Stimulated activated memory B cell treated with anti-CD40 and anti-IgM and Interleukin-4, amounts not matched to agents 10 μg/mL and 1 μg/mL and 100 μg/mL, for 72 hours (primary cell): ENCODE measurements around the gene AUTS2.
"Not testable (repeated sequence)": the region's sequence is repeated elsewhere in the genome, so short reads cannot be mapped to it uniquely, and the experiment has no call there.

Source experiments
- ATAC-seq: fragments of 150-1000 bp; cut with Tn5 transposase; 2 replicates; pipeline ENCODE4 v1.10.0; 2021
- H3K27ac Mint-ChIP-seq: one replicate; pipeline ENCODE4 v1.8.0; 2022; ENCODE audit warnings: mild to moderate bottlenecking, mixed read lengths
- H3K27me3 Mint-ChIP-seq: one replicate; pipeline ENCODE4 v1.8.0; 2022; ENCODE audit warnings: mixed read lengths
- H3K36me3 Mint-ChIP-seq: one replicate; pipeline ENCODE4 v1.8.0; 2022; ENCODE audit warnings: mixed read lengths
- H3K4me1 Mint-ChIP-seq: one replicate; pipeline ENCODE4 v1.8.0; 2022; ENCODE audit warnings: mixed read lengths
- H3K4me3 Mint-ChIP-seq: one replicate; pipeline ENCODE4 v1.8.0; 2022; ENCODE audit warnings: mild to moderate bottlenecking, moderate library complexity, mixed read lengths
- H3K9me3 Mint-ChIP-seq: one replicate; pipeline ENCODE4 v1.8.0; 2022; ENCODE audit warnings: mixed read lengths

AUTS2 gene

DNA sequence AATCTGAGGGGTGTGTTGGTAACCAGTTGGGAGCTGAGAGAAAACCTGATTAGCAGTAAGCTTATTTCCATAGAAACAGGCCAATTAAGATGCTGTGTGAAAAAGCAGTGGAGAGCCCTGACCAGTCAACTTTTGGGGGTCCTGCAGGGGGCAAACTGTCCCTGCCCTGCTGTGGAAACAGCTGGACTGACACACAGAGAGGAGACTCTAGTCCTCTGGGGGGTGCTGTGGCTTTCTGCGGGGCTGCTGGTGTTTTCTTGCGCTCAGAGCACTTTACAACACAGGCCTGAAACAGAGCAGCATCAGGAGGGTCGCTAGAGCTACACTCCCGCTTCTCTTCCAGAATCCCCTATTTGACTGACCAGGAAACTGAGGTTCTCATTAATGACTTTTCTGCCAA is 986.8 kb downstream of the AUTS2 start:
- Mint-ChIP-seq H3K27me3 (no peaks in the 10 kb centered on the region), H3K9me3 (no peaks in the 10 kb centered on the region), H3K4me3 (no peak overlapping the region), H3K27ac (no peak overlapping the region), H3K36me3 (peaks cover 11% of the 10 kb centered on the region), H3K4me1 (no peaks in the 10 kb centered on the region)
- ATAC-seq, result no peak

DNA sequence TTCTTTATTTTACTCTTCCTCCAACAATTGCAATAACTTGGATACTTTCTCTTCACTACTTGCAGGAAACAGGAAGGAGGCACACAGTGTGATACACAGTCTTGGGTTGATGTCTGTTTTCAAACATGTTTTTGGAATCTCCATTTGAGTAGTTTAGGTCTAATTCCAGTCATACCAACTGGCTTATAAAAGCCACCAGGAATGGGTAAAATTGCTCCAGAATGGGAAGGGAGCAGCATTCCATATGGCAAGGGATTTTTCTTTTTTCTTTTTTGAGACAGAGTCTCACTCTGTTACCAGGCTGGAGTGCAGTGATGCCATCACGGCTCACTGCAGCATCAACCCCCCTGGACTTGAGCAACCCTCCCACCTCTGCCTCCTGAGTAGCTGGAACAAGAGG is 988.5 kb downstream of the AUTS2 start:
- H3K4me3 Mint-ChIP-seq, result no peak overlapping the region
- H3K4me1 Mint-ChIP-seq, result no peaks in the 10 kb centered on the region
- no peaks in the 10 kb centered on the region for H3K9me3 Mint-ChIP-seq
- H3K27me3 Mint-ChIP-seq, result no peaks in the 10 kb centered on the region
- no peak overlapping the region for H3K27ac Mint-ChIP-seq
- no peak for ATAC-seq
- H3K36me3 Mint-ChIP-seq, result peaks cover 10% of the 10 kb centered on the region

DNA sequence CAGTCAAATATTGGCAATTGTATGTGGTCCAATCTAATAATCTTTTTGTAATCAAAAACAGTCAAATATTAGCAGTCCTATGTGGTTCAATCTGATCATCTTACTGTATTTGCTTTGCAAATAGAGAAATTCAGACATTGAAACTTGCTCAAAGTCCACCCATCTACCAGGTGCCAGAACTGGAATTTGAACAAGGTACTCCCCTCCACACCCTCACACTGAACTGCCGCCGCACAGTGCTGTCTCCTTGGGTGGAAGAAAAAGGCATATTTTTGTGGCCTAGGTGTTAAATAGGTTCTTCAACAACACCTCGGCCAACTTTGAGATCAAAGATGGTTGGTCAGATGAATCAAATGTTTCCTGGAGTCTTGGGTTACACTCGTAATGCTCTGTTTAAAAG is 989.5 kb downstream of the AUTS2 start:
- no peak overlapping the region for H3K4me3 Mint-ChIP-seq
- ATAC-seq, result no peak
- no peak overlapping the region for H3K27ac Mint-ChIP-seq
- H3K36me3 Mint-ChIP-seq, result peaks cover 10% of the 10 kb centered on the region
- H3K4me1 Mint-ChIP-seq, result no peaks in the 10 kb centered on the region
- H3K27me3 Mint-ChIP-seq, result no peaks in the 10 kb centered on the region
- H3K9me3 Mint-ChIP-seq, result no peaks in the 10 kb centered on the region

DNA sequence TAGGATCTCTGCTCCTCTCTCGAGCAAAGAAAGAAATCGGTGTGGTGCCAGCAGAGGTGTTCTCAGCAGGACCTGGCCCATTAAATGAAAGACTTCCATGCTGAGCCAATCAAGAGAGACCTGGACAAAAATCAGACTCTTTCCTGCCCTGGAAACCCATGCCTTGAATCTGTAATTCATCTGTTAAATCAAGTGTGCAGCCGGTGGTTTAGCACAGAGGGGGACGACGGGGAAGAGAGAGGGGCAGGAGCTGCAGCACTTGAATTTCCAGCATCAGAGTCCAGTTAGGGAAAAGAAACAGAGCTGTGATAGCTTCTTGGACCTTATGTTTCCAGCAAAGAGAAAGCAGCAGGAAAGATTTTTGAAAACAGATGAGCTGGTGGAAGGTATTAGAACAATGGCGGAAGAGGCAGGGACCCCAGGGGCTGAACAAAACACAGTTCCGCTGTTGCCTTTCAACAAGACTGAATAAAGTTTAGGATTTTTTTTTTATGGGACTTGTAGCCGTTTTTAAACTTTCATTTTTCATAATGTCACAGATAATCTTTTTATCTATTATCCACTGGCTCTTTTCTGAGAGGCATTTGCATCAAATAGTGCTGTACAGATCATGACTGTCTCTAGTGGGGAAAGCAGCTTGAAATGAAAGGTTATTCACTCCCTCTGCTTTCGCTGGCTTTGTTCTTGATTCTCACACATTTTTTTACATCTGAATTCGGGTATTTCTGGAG is 990.1 kb downstream of the AUTS2 start:
- H3K27ac Mint-ChIP-seq, result no peak overlapping the region
- H3K9me3 Mint-ChIP-seq, result no peaks in the 10 kb centered on the region
- H3K4me3 Mint-ChIP-seq, result no peak overlapping the region
- peaks cover 10% of the 10 kb centered on the region for H3K36me3 Mint-ChIP-seq
- no peaks in the 10 kb centered on the region for H3K27me3 Mint-ChIP-seq
- ATAC-seq, result no peak
- no peaks in the 10 kb centered on the region for H3K4me1 Mint-ChIP-seq

DNA sequence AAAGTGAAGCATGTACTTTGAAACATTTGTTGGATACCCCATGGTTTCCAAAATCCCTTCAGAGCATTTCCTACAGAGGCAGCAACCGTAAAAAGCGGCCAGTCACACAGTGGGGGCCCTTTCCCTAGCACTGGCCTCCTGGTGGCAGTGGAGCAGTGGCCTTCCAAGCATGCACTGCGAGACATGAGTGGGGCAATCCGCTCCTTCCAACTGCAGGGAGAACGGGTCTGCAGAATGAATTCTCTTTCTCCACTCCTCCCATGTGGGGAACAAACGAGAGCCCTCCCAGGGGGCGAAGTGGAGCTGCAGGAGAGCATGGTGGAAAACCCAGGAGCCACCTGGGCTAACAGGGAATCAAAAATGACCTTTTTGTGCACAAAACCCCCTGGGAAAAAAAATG is 990.7 kb downstream of the AUTS2 start:
- Mint-ChIP-seq H3K27me3 (no peaks in the 10 kb centered on the region), H3K9me3 (no peaks in the 10 kb centered on the region), H3K27ac (no peak overlapping the region), H3K4me1 (no peaks in the 10 kb centered on the region), H3K4me3 (no peak overlapping the region), H3K36me3 (peaks cover 10% of the 10 kb centered on the region)
- ATAC-seq, result no peak

DNA sequence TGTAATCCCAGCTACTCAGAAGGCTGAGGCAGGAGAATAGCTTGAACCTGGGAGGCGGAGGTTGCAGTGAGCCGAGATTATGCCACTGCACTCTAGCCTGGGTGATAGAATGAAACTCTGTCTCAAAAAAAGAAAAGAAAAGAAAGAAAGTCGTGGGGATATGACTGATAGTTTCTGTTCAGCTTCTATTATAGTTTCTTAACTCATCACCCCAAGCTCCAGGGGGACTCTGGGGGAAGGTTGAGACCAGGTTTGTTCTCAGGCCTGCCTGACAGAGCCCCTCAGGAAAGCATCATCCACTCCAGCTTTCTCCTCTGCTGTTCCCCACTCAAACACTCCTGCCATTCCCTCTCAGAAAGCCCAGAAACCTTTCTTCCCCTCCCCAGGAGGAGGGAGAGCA is 991.3 kb downstream of the AUTS2 start:
- no peak overlapping the region for H3K4me3 Mint-ChIP-seq
- no peak for ATAC-seq
- peaks cover 4% of the 10 kb centered on the region for H3K4me1 Mint-ChIP-seq
- H3K36me3 Mint-ChIP-seq, result peaks cover 10% of the 10 kb centered on the region
- H3K27me3 Mint-ChIP-seq, result peaks cover 6% of the 10 kb centered on the region
- H3K9me3 Mint-ChIP-seq, result no peaks in the 10 kb centered on the region
- H3K27ac Mint-ChIP-seq, result no peak overlapping the region

DNA sequence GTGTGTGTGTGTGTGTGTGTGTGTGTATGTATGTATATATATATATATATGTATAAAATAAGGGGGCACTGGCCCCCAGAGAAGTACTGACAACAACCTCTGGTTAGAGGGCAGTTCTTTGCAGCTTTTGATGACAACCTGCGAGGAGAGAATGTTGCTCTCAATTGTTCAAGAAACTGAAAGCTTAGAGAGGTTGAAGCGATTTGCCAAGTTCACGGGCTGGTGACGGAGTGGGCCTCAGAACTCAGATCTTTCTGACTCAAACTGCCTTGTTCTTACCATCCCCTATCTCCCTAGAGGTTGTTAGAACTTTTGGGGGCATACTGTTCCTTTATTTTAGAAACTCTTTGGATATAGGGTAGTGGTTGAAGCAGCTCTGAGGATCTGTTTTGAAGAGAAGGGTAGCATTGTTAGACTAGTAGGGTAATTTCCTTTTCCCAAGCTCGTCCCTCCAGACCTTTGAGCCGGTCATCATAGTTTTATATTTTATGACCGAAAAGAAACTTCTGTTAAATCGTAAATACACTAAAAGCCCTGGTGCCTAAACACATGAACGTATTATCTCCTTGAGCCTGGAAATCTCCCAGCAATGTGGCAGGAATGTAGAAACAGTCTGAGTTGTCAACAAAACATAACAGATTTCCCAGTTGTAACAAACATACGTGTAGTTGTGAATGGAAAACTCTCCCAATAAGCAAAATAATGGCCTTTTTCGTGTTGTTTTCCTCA is 992.0 kb downstream of the AUTS2 start:
- ATAC-seq, result no peak
- Mint-ChIP-seq H3K36me3 (peaks cover 10% of the 10 kb centered on the region), H3K9me3 (no peaks in the 10 kb centered on the region), H3K27ac (no peak overlapping the region), H3K27me3 (peaks cover 13% of the 10 kb centered on the region), H3K4me1 (peaks cover 11% of the 10 kb centered on the region), H3K4me3 (no peak overlapping the region)

DNA sequence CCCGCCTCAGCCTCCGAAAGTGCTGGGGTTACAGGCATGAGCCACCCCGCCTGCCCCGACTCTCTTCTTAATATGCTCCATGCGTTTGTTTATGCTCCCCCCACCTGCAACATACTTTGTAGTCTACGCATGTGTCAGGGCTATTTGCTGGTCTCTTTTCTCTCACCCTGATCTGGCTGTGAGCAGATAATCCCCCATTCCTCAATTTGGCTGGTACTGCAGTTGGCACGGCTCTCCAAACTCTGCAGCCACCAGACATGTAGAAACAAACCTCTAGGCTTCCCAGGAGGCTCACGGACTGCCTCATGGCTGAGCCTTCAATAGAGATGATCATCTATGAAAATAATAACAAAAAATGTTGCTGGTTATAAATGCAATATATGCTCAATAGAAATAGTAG is 993.4 kb downstream of the AUTS2 start:
- H3K9me3 Mint-ChIP-seq, result no peaks in the 10 kb centered on the region
- H3K36me3 Mint-ChIP-seq, result peaks cover 8% of the 10 kb centered on the region
- no peak for ATAC-seq
- peaks cover 17% of the 10 kb centered on the region for H3K27me3 Mint-ChIP-seq
- H3K4me1 Mint-ChIP-seq, result peaks cover 16% of the 10 kb centered on the region
- no peak overlapping the region for H3K4me3 Mint-ChIP-seq
- no peak overlapping the region for H3K27ac Mint-ChIP-seq

DNA sequence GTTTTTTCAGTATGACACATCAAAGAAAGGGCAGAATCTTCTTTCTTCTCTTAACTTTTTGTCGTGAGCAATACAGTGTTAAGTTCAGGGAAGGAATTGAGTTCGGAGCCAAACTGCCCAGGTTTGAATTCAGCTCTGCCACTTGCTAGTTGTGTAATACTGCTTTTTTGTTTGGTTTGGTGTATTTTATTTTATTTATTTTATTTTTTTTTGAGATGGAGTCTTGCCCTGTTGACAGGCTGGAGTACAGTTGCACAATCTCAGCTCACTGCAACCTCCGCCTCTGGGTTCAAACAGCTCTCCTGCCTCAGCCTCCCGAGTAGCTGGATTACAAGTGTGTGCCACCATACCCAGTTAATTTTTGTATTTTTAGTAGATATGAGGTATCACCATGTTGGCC is 993.9 kb downstream of the AUTS2 start:
- no peak for ATAC-seq
- Mint-ChIP-seq H3K9me3 (no peaks in the 10 kb centered on the region), H3K36me3 (peaks cover 5% of the 10 kb centered on the region), H3K27ac (no peak overlapping the region), H3K4me3 (no peak overlapping the region), H3K27me3 (peaks cover 17% of the 10 kb centered on the region), H3K4me1 (peaks cover 16% of the 10 kb centered on the region)

DNA sequence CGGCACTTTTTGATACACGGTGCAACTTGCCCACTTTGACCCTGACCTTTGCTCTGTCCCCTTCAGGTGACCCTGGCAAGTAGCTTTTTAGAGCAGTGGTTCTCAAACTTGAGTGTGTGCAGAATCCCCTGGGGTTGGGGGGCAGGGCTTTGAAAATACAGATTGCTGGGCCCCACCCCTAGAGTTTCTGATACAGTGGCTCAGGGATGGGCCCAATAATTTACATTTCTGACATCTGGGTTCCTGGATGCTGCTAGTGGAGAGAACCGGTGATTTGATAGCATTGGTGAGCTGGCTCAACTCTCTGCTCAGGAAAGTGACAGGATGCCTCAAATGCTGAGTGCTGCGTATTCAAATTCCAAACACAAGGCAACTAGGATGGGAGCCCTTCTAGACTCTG is 995.9 kb downstream of the AUTS2 start:
- H3K4me3 Mint-ChIP-seq, result no peak overlapping the region
- peaks cover 17% of the 10 kb centered on the region for H3K27me3 Mint-ChIP-seq

DNA sequence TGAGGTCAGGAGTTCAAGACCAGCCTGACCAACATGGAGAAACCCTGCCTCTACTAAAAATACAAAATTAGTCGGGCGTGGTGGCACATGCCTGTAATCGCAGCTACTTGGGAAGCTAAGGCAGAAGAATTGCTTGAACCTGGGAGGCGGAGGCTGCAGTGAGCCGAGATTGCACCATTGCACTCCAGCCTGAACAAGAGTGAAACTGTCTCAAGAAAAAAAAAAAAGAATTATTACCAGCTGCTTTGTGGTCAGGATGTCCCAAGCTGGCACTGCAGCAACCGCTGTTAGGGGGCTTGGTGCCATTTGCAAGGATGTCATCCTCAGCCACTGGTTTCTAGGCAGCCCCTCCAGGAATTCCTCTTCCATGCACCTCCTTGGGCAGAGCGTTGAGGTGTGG is 996.6 kb downstream of the AUTS2 start:
- H3K9me3 Mint-ChIP-seq, H3K27ac Mint-ChIP-seq, H3K4me3 Mint-ChIP-seq, ATAC-seq: not testable (repeated sequence)
- Mint-ChIP-seq H3K36me3 (peaks cover 22% of the 10 kb centered on the region), H3K27me3 (peaks cover 17% of the 10 kb centered on the region), H3K4me1 (peaks cover 16% of the 10 kb centered on the region)

More for the DNA sequence above, 995.9 kb downstream of the AUTS2 start:
- no peak for ATAC-seq
- peaks cover 16% of the 10 kb centered on the region for H3K36me3 Mint-ChIP-seq
- peaks cover 16% of the 10 kb centered on the region for H3K4me1 Mint-ChIP-seq
- H3K9me3 Mint-ChIP-seq, result no peaks in the 10 kb centered on the region
- no peak overlapping the region for H3K27ac Mint-ChIP-seq

DNA sequence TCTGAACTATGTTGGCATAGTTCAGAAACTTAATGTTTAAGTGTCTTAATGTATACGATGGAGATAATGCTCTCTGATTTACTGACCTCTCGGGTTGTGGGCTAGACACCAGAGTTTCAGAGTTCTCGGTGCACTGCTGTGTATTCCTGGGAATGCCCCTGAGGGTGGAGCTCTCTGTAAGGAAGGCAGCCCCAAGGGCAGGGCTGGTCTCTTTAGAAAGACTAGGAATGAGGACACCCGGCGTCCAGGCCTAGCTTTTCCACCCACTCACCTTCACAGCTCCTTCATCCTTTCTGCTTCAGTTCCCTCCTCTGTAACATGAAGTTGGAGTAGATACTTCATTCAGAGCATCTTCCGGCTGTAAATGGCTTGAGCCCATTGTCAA is 997.1 kb downstream of the AUTS2 start:
- peak overlapping the region; percentile 66 for H3K4me3 Mint-ChIP-seq
- ATAC-seq, result no peak
- peaks cover 23% of the 10 kb centered on the region for H3K36me3 Mint-ChIP-seq
- peaks cover 3% of the 10 kb centered on the region for H3K9me3 Mint-ChIP-seq
- H3K27me3 Mint-ChIP-seq, result peaks cover 17% of the 10 kb centered on the region
- H3K4me1 Mint-ChIP-seq, result peaks cover 16% of the 10 kb centered on the region
- no peak overlapping the region for H3K27ac Mint-ChIP-seq

DNA sequence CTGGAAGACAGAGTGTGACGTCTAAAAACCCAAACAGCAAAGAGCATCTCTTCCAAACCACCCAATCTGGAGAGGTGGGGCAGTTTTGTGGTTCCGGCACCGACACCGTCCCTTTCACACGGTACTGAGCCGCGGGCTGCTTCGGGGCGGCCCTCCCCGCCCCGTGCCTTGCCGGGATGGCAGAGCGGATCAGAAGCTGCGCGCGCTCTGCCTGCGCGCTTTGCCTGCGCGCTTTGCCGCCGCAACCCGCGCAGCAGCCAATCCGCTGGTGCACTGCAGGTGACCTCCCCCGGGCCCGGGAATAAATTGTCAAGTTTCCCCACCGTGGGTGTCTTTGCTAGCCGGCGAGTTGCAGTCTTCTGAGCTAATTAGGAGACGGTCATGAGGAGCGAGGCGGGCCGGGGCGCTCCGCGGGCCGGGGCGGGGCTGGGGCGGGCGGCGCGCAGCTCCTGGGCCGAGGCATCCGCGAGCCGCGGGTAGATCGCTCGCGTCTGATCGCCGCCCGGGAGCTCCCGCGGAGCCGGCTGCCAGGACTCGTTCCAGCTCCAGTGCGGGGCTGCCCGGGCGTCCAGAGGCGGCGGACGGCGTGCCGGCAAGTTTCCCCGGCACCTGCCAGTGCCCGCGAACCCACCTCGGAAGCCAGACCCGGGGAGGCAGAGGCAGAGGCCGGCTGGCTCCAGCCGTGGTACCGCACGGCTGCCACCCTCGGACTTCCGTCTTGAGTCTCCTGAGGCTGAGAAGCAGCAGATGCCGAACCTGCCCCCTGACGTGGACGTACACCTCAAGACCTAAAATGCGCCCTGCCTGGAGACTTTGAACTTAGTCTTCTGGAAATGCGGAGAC is 997.7 kb downstream of the AUTS2 start:
- Mint-ChIP-seq H3K36me3 (peaks cover 28% of the 10 kb centered on the region), H3K27ac (no peak overlapping the region), H3K27me3 (peaks cover 17% of the 10 kb centered on the region), H3K4me3 (peak overlapping the region; percentile 66), H3K4me1 (peaks cover 16% of the 10 kb centered on the region), H3K9me3 (peaks cover 6% of the 10 kb centered on the region)
- peak; percentile 69 for ATAC-seq

DNA sequence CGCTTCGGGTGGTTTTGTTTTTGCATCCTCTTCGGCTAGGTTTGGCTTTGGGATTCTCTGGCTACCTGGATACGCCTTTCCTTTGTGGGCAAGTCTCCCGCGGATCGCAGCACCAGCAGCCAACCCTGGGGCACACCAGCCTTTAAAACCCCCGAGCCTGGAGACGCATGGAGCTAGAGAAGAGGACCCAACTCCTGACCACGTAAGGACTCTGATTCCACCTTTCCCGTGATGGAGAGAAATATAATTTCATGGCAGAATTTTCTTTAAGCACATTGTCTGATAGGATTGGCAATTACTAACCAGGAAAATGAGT is 998.3 kb downstream of the AUTS2 start:
- ATAC-seq, result no peak
- Mint-ChIP-seq H3K9me3 (peaks cover 9% of the 10 kb centered on the region), H3K36me3 (peaks cover 31% of the 10 kb centered on the region), H3K4me1 (peaks cover 16% of the 10 kb centered on the region), H3K4me3 (peak overlapping the region; percentile 38), H3K27me3 (peaks cover 17% of the 10 kb centered on the region), H3K27ac (no peak overlapping the region)

DNA sequence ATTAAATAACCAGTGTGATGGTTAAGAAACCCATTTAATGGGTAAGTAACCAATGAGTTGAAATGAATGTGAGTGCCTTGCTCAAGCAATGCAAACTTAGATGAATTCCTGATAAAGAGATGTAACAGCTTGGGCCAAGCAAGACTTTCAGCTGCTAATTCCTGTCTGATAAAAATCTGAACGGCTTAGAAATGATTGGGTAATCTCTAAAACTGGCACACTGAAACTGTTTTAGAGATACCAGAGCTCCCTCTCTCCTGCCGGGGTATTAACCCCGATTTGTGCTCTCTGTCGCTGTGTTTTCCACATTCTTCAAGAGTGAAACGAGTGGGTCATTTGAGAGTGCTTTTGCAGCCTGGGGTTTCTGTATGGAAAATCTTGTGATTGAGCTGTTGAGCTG is 998.8 kb downstream of the AUTS2 start:
- ATAC-seq, result no peak
- Mint-ChIP-seq H3K9me3 (peaks cover 9% of the 10 kb centered on the region), H3K27me3 (peaks cover 17% of the 10 kb centered on the region), H3K4me3 (no peak overlapping the region), H3K36me3 (peaks cover 30% of the 10 kb centered on the region), H3K27ac (no peak overlapping the region), H3K4me1 (peaks cover 16% of the 10 kb centered on the region)
